Measurements from ENCODE around the gene WDR83.
A peak's percentile ranks its signal among the peaks of the same experiment; 100 is the strongest.
"Not testable (repeated sequence)": the region's sequence is repeated elsewhere in the genome, so short reads cannot be mapped to it uniquely, and the experiment has no call there.

The WDR83 gene

GRCh38 chr19:12666265-12667048 is at the start of gene WDR83, which contains the start of gene MAN2B1:
Gene WDR83 (plus strand): TSS chr19:12666807. CDS start chr19:12669791, 2,984 bp downstream.
Gene MAN2B1 (minus strand): TSS chr19:12666742. CDS start chr19:12666701, 41 bp downstream.
- DNase-seq: peak; percentile 93

GRCh38 chr19:12617646-12618045 is 49.0 kb upstream of the WDR83 start:
- no peak for DNase-seq

- not testable (repeated sequence) for DNase-seq
Observed at GRCh38 chr19:12621253-12622024, 45.2 kb upstream of the WDR83 start.

- no peak for DNase-seq
Observed at GRCh38 chr19:12623361-12624031, 43.1 kb upstream of the WDR83 start.

- DNase-seq: no peak
Observed at GRCh38 chr19:12626958-12627357, 39.6 kb upstream of the WDR83 start.

GRCh38 chr19:12628040-12629022 is 38.3 kb upstream of the WDR83 start:
- DNase-seq: no peak

GRCh38 chr19:12629215-12629614 is 37.4 kb upstream of the WDR83 start:
- no peak for DNase-seq

- no peak for DNase-seq
Observed at GRCh38 chr19:12636631-12637030, 30.0 kb upstream of the WDR83 start.

- DNase-seq: no peak
Observed at GRCh38 chr19:12638611-12639182, 27.9 kb upstream of the WDR83 start.

- peak; percentile 89 for DNase-seq
Observed at GRCh38 chr19:12639901-12640613, 26.6 kb upstream of the WDR83 start.

GRCh38 chr19:12641456-12641855 is 25.2 kb upstream of the WDR83 start:
- no peak for DNase-seq

GRCh38 chr19:12642506-12642905 is 24.1 kb upstream of the WDR83 start:
- no peak for DNase-seq

GRCh38 chr19:12643716-12644115 is 22.9 kb upstream of the WDR83 start:
- not testable (repeated sequence) for DNase-seq

- no peak for DNase-seq
Observed at GRCh38 chr19:12646551-12646950, 20.1 kb upstream of the WDR83 start.

GRCh38 chr19:12647047-12647446 is 19.6 kb upstream of the WDR83 start:
- DNase-seq: no peak

GRCh38 chr19:12647490-12648071 is 19.0 kb upstream of the WDR83 start:
- DNase-seq: peak; percentile 56

GRCh38 chr19:12648088-12648487 is 18.5 kb upstream of the WDR83 start:
- DNase-seq: peak; percentile 44

- no peak for DNase-seq
Observed at GRCh38 chr19:12649941-12650340, 16.7 kb upstream of the WDR83 start.

GRCh38 chr19:12652219-12652618 is 14.4 kb upstream of the WDR83 start:
- no peak for DNase-seq

- DNase-seq: no peak
Observed at GRCh38 chr19:12655546-12655945, 11.1 kb upstream of the WDR83 start.

Data from retina (tissue), 1 donor.